Neural crest cell (in vitro differentiated cells): ENCODE results near the gene RAD54L. TPM values are rescaled to one million over a fixed set of nuclear protein-coding genes. Genes with fewer than 3 reads are reported as not detected.

Source experiments
- DNase-seq: peaks from one replicate; pipeline ENCODE4 v3.0.0; 2021; ENCODE audit warnings: low read depth, mixed read lengths, low spot score
- H3K27ac Mint-ChIP-seq: one replicate; pipeline ENCODE4 v1.8.0; 2021; ENCODE audit warnings: mild to moderate bottlenecking, mixed read lengths; ENCODE audit not compliant: unreplicated experiment
- H3K27me3 Mint-ChIP-seq: 2 replicates; pipeline ENCODE4 v1.8.0; 2021; ENCODE audit warnings: low read depth, mild to moderate bottlenecking, mixed read lengths
- H3K36me3 Mint-ChIP-seq: 2 replicates; pipeline ENCODE4 v1.8.0; 2021; ENCODE audit warnings: low read depth, mild to moderate bottlenecking, mixed read lengths
- H3K4me1 Mint-ChIP-seq: 2 replicates; pipeline ENCODE4 v1.8.0; 2021; ENCODE audit warnings: mixed read lengths
- H3K4me3 Mint-ChIP-seq: one replicate; pipeline ENCODE4 v1.8.0; 2021; ENCODE audit warnings: mild to moderate bottlenecking, mixed read lengths
- H3K9me3 Mint-ChIP-seq: 2 replicates; pipeline ENCODE4 v1.8.0; 2021; ENCODE audit warnings: mixed read lengths
- total RNA-seq: library from RNA; stranded (reverse); gene quantifications from 2 replicates; pipeline ENCODE4 v1.2.1, GENCODE V29; 2021
- TF ChIP-seq, protein P1 (sequence below): fragments of 200-600 bp; sonication (generic); conservative IDR thresholded peaks from 2 replicates; pipeline ENCODE4 v1.5.0; 2021; ENCODE audit warnings: antibody characterized with exemption, mild to moderate bottlenecking

The RAD54L gene
- total RNA-seq, 1 donor from 2014 or later, result 55.8 TPM

DNA sequence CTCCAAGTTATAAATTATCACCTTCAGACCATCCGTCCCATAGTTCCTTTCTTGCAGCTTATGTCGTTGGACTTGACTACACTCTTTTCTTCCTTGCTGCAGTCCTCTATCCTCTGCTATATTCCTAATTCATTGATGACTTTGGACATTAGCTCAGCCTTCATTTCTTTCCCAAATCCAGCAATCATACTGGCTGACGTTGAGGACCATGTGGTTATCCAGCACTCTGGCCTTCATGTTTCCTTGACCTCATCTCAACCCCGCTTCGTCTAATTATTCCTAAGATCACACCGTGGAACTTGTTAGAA is 27.4 kb downstream of the RAD54L start:
- peaks cover 44% of the 10 kb centered on the region for H3K36me3 Mint-ChIP-seq
- H3K27me3 Mint-ChIP-seq, result no peaks in the 10 kb centered on the region
- DNase-seq, result no peak
- H3K4me3 Mint-ChIP-seq, result peak overlapping the region; percentile 2
- H3K27ac Mint-ChIP-seq, result no peak overlapping the region
- no peaks in the 10 kb centered on the region for H3K9me3 Mint-ChIP-seq
- H3K4me1 Mint-ChIP-seq, result no peaks in the 10 kb centered on the region
- TF ChIP-seq, protein P1, sequence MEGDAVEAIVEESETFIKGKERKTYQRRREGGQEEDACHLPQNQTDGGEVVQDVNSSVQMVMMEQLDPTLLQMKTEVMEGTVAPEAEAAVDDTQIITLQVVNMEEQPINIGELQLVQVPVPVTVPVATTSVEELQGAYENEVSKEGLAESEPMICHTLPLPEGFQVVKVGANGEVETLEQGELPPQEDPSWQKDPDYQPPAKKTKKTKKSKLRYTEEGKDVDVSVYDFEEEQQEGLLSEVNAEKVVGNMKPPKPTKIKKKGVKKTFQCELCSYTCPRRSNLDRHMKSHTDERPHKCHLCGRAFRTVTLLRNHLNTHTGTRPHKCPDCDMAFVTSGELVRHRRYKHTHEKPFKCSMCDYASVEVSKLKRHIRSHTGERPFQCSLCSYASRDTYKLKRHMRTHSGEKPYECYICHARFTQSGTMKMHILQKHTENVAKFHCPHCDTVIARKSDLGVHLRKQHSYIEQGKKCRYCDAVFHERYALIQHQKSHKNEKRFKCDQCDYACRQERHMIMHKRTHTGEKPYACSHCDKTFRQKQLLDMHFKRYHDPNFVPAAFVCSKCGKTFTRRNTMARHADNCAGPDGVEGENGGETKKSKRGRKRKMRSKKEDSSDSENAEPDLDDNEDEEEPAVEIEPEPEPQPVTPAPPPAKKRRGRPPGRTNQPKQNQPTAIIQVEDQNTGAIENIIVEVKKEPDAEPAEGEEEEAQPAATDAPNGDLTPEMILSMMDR, result no peak

DNA sequence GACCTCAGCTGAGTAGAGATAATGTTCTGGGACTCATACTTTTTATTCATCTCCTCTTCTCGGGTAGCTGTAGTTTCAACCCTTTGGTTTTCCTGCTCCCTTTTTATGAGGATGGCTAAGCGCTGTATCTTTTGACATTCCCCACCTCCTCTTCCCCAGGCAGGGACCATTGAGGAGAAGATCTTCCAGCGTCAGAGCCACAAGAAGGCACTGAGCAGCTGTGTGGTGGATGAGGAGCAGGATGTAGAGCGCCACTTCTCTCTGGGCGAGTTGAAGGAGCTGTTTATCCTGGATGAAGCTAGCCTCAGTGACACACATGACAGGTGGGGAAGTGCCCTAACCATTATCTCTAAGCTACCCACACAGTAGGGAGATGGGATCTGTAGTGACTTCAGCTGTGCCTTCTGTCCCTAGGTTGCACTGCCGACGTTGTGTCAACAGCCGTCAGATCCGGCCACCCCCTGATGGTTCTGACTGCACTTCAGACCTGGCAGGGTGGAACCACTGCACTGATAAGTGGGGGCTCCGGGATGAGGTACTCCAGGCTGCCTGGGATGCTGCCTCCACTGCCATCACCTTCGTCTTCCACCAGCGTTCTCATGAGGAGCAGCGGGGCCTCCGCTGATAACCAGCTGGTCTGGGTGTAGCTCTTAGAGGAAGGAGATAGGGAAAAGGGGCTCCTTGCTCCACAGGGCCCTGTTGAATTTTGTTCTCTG is 30.3 kb downstream of the RAD54L start:
- peaks cover 38% of the 10 kb centered on the region for H3K36me3 Mint-ChIP-seq
- DNase-seq, result no peak
- TF ChIP-seq, protein P1, result no peak
- H3K4me3 Mint-ChIP-seq, result no peak overlapping the region
- H3K9me3 Mint-ChIP-seq, result no peaks in the 10 kb centered on the region
- no peaks in the 10 kb centered on the region for H3K4me1 Mint-ChIP-seq
- H3K27ac Mint-ChIP-seq, result no peak overlapping the region
- H3K27me3 Mint-ChIP-seq, result no peaks in the 10 kb centered on the region

- Mint-ChIP-seq H3K9me3 (no peaks in the 10 kb centered on the region), H3K27me3 (no peaks in the 10 kb centered on the region), H3K36me3 (peaks cover 38% of the 10 kb centered on the region), H3K27ac (no peak overlapping the region), H3K4me3 (no peak overlapping the region), H3K4me1 (no peaks in the 10 kb centered on the region)
- DNase-seq, result no peak
- TF ChIP-seq, protein P1, result no peak
These were observed 31.2 kb downstream of the RAD54L start for GRCh38 chr1:46278807-46279206.

- Mint-ChIP-seq H3K36me3 (peaks cover 33% of the 10 kb centered on the region), H3K9me3 (no peaks in the 10 kb centered on the region), H3K4me1 (no peaks in the 10 kb centered on the region), H3K4me3 (no peak overlapping the region), H3K27ac (no peak overlapping the region), H3K27me3 (no peaks in the 10 kb centered on the region)
- DNase-seq, result no peak
- TF ChIP-seq, protein P1, result no peak
These were observed 32.5 kb downstream of the RAD54L start for GRCh38 chr1:46280092-46280491.

GRCh38 chr1:46281021-46281420 is 33.5 kb downstream of the RAD54L start:
- Mint-ChIP-seq H3K36me3 (peaks cover 23% of the 10 kb centered on the region), H3K4me1 (no peaks in the 10 kb centered on the region), H3K9me3 (no peaks in the 10 kb centered on the region), H3K27me3 (no peaks in the 10 kb centered on the region), H3K27ac (no peak overlapping the region), H3K4me3 (peak overlapping the region; percentile 10)
- TF ChIP-seq, protein P1, result no peak
- no peak for DNase-seq
